H1 (cell line): Measurements from ENCODE around the gene CXCL5. TPM values are rescaled to one million over a fixed set of nuclear protein-coding genes. Genes with fewer than 3 reads are reported as not detected.

Experiments used
- BACH1 ChIP-seq: IDR thresholded peaks from 2 replicates; pipeline ENCODE4 v1.6.1; 2012; ENCODE audit warnings: low read length, improper control_type of control experiment
- CREB1 ChIP-seq: IDR thresholded peaks from 2 replicates; pipeline ENCODE4 v1.6.1; 2012; ENCODE audit warnings: inconsistent platforms
- E2F6 ChIP-seq: IDR thresholded peaks from 2 replicates; pipeline ENCODE4 v1.6.1; 2012; ENCODE audit warnings: inconsistent platforms
- GTF2F1 ChIP-seq: IDR thresholded peaks from 2 replicates; pipeline ENCODE4 v1.6.1; 2012; ENCODE audit warnings: low read depth, low read length, improper control_type of control experiment, borderline replicate concordance
- POLR2AphosphoS5 ChIP-seq: IDR thresholded peaks from 2 replicates; pipeline ENCODE4 v1.6.1; 2011; ENCODE audit warnings: low read depth, low read length
- SIRT6 ChIP-seq: IDR thresholded peaks from one replicate; pipeline ENCODE4 v1.7.1; 2012; ENCODE audit warnings: low read length, inconsistent platforms
- polyA plus RNA-seq, 7 experiments: library from polyadenylated mRNA; depleted of rRNA in 3 of 7; stranded (reverse) in 5 of 7; unstranded in 2 of 7; fragments of >200 nt in 5 of 7; fragments of 200-250 nt in 2 of 7; gene quantifications; 1 replicate in 5 of 7; 2 replicates in 1 of 7; 4 replicates in 1 of 7; pipeline versions ENCODE4 v1.2.1 to v1.2.3, GENCODE V29; 2011 to 2013; ENCODE audit warnings: missing spikeins in 2 of 7, mixed read lengths in 2 of 7
- total RNA-seq: library from RNA; stranded (reverse); fragmentation: NEBNext Ultra II Directional; extraction: Animal tissue kit (Norgen Biotek cat#: 25700); gene quantifications from 2 replicates; pipeline ENCODE4 v1.2.1, GENCODE V29; 2021

CXCL5 gene
- total and polyA plus RNA-seq, 2 of the 8 experiments (the other 6 are each of a cell fraction or from before 2014, with no cell fraction given): 10.9 to 15.6 TPM

- TF ChIP-seq POLR2AphosphoS5 (no peak), SIRT6 (no peak), E2F6 (no peak), GTF2F1 (no peak), BACH1 (no peak), CREB1 (no peak)
Observed at GRCh38 chr4:73970945-73971344, 27.5 kb downstream of the CXCL5 start (continued).
